CD4-positive, alpha-beta T cell treated with Interferon gamma for 1 hour (primary cell): ENCODE data around the gene CFAP298.
"Not testable (repeated sequence)": the region's sequence is repeated elsewhere in the genome, so short reads cannot be mapped to it uniquely, and the experiment has no call there.

Source experiments
- DNase-seq: peaks from one replicate; pipeline ENCODE4 v3.0.0-alpha.2; 2020

Gene CFAP298

GRCh38 chr21:32565856-32566465, 46.2 kb downstream of the CFAP298 start:
- no peak for DNase-seq

DNA sequence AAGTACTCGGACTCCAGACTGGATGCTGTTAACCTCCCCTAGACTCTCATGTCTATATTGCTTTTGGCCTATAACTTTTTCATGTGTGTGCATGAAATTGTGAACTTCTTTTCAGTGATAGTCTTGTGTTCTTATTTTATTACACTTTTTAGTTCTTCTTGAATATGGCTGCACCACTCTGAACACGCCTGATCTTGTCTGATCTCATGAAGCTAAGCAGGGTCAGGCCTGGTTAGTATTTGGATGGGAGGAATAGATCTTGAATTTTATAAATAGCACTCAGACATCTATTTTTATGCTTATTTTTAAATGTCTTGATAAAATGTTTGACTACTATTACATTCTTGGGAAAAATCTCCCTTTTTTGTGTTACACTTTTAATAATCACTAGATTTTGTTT, 49.3 kb downstream of the CFAP298 start:
- no peak for DNase-seq

DNA sequence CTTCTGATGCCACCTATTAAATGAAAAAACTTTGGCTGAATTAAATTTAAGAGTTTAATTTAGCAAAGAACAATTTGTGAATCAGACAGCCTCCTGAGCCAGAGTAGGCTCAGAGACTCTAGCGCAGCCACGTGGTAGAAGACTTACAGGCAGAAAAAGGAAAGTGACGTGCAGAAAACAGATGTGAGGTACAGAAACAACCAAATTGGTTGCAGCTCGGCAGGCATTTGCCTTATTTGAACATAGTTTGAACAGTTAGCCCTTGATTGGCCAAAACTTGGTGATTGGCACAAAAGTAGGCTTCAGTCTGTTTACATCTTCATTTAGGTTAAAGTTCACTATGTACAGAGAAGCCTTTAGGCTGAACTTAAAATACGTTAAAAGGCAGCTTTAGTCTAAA, 49.8 kb downstream of the CFAP298 start:
- DNase-seq, result no peak

DNA sequence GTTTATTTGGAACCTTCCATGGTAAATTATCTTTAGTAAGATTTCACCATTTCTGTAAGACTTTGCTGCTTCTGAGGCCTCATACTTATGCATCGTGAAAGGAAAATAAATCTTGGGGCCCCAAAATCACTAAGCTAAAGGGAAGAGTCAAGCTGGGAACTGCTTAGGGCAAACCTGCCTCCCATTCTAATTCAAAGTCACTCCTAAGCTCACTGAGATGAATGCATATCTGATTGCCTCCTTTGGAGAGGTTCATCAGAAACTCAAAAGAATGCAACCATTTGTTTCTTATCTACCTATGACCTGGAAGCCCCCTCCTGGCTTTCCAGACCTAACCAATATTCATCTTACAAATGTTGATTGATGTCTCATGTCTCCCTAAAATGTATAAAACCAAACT, 50.7 kb downstream of the CFAP298 start:
- DNase-seq, result not testable (repeated sequence)

DNA sequence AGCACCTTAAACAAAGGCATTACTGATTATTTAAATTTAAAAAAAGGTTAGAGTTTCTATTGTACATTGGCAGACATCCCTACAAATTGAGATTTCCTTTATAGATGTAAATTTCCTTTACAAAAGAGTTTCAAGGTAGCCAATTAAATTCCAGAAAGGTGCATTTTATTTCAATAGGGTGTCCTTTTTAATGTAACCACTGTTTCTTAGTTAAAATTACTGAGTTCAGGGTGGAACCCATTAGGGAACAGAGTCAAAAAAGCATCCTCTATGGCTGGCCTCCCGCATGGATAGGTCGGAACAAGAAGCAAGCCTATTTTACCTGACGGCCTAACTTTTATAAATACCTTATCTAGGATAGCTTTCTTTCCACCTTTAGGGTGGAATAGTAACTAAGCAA, 51.3 kb downstream of the CFAP298 start:
- no peak for DNase-seq

GRCh38 chr21:32559006-32559610, 53.1 kb downstream of the CFAP298 start:
- no peak for DNase-seq

- DNase-seq, result no peak
Measured at GRCh38 chr21:32558106-32558505, 54.1 kb downstream of the CFAP298 start.

DNA sequence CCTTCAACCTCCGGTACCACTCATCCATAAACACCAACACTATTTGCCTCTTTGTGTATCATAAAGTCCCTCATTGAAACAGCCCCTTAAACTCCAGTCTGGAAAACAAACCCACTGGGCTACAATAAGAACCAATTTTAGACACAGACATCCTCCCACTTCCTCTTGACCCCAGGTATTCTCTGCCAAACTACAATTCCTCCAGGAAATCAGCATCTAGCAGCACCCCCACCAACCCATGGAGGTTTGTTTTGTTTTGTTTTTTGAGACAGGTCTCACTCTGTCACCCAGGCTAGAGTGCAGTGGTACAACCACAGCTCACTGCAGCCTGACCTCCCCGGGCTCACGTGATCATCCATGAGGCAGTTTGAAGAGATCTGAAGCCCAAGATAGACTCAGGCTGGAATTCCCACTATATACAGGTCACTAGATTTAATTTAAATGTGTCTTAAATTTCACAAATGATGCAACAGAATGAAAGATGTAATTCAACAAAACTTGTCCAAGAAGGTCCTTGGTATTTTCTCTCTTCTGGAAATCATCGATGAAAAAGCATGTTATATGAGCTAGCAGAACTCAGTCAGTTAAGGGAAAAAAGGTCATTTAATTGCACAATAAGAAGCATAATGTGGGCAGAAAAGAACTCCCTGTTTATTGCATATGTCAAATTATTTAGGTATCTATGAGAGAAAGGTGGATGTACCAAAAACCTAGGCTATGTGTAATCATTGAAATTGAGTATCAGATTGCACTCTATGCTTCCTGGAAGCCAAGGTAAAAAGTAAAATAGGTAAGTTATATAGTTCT, 57.1 kb downstream of the CFAP298 start:
- DNase-seq, result no peak

GRCh38 chr21:32549886-32550285, 62.3 kb downstream of the CFAP298 start:
- no peak for DNase-seq

- no peak for DNase-seq
Measured at GRCh38 chr21:32549440-32549839, 62.7 kb downstream of the CFAP298 start.
